ENCODE results near the gene MFSD1. TPM values are rescaled to one million over a fixed set of nuclear protein-coding genes. Genes with fewer than 3 reads are reported as not detected.

MFSD1 gene
- total RNA-seq, 2 experiments from 2014 or later: 7.2 to 7.6 TPM

- no peak for ATAC-seq (ENCODE audit: poor library complexity)
- DNase-seq: no peak
- no peaks in the 10 kb centered on the region for H3K36me3 ChIP-seq (ENCODE audit: insufficient read depth, low read length)
- no peak overlapping the region for H3K4me3 ChIP-seq (ENCODE audit: low read length)
- Mint-ChIP-seq H3K36me3 (ENCODE audit: low read depth) (no peaks in the 10 kb centered on the region), H3K4me1 (ENCODE audit: low read depth) (no peaks in the 10 kb centered on the region), H3K9me3 (no peaks in the 10 kb centered on the region), H3K4me3 (no peak overlapping the region), H3K27ac (no peak overlapping the region), H3K27me3 (no peaks in the 10 kb centered on the region)
- H3K4me1 ChIP-seq (ENCODE audit: insufficient read depth, low read length): no peaks in the 10 kb centered on the region
- H3K27ac ChIP-seq (ENCODE audit: low read depth in 1 of 2, low read length in 2 of 2): no peak overlapping the region
- H3K27me3 ChIP-seq (ENCODE audit: control insufficient read depth in 1 of 2, insufficient read depth in 2 of 2, low read length in 2 of 2): no peaks in the 10 kb centered on the region
- ChIA-PET CTCF (no interaction called here), POLR2A (no interaction called here)
- TF ChIP-seq CTCF (IDR thresholded peaks at IDR 0.05): no peak
- no peaks in the 10 kb centered on the region for H3K9me3 ChIP-seq (ENCODE audit: control insufficient read depth in 1 of 2, insufficient read depth in 1 of 2, low read length in 2 of 2)
- intact Hi-C loops (cut with DNase I, micrococcal nuclease): no loop called here
Observed at GRCh38 chr3:158765518-158766205, 36.2 kb upstream of the MFSD1 start.

- Histone ChIP-seq H3K4me3 (ENCODE audit: low read length) (no peak overlapping the region), H3K4me1 (ENCODE audit: insufficient read depth, low read length) (no peaks in the 10 kb centered on the region), H3K9me3 (ENCODE audit: control insufficient read depth in 1 of 2, insufficient read depth in 1 of 2, low read length in 2 of 2) (no peaks in the 10 kb centered on the region), H3K36me3 (ENCODE audit: insufficient read depth, low read length) (no peaks in the 10 kb centered on the region), H3K27ac (ENCODE audit: low read depth in 1 of 2, low read length in 2 of 2) (no peak overlapping the region), H3K27me3 (ENCODE audit: control insufficient read depth in 1 of 2, insufficient read depth in 2 of 2, low read length in 2 of 2) (no peaks in the 10 kb centered on the region)
- DNase-seq: no peak
- intact Hi-C loops (cut with DNase I, micrococcal nuclease): no loop called here
- no peak for ATAC-seq (ENCODE audit: poor library complexity)
- Mint-ChIP-seq H3K27me3 (no peaks in the 10 kb centered on the region), H3K27ac (no peak overlapping the region), H3K4me1 (ENCODE audit: low read depth) (no peaks in the 10 kb centered on the region), H3K4me3 (no peak overlapping the region), H3K9me3 (no peaks in the 10 kb centered on the region), H3K36me3 (ENCODE audit: low read depth) (no peaks in the 10 kb centered on the region)
- POLR2A ChIA-PET: no interaction called here
- no peak for TF ChIP-seq CTCF (IDR thresholded peaks at IDR 0.05)
- CTCF ChIA-PET: no interaction called here
Observed at GRCh38 chr3:158766364-158766763, 35.5 kb upstream of the MFSD1 start.

- ATAC-seq (ENCODE audit: poor library complexity): no peak
- H3K27ac ChIP-seq (ENCODE audit: low read depth in 1 of 2, low read length in 2 of 2): no peak overlapping the region
- ChIA-PET CTCF (no interaction called here), POLR2A (no interaction called here)
- no peaks in the 10 kb centered on the region for H3K4me1 ChIP-seq (ENCODE audit: insufficient read depth, low read length)
- H3K27me3 Mint-ChIP-seq: no peaks in the 10 kb centered on the region
- H3K4me1 Mint-ChIP-seq (ENCODE audit: low read depth): no peaks in the 10 kb centered on the region
- no peak for TF ChIP-seq CTCF (IDR thresholded peaks at IDR 0.05)
- H3K36me3 ChIP-seq (ENCODE audit: insufficient read depth, low read length): no peaks in the 10 kb centered on the region
- H3K9me3 Mint-ChIP-seq: no peaks in the 10 kb centered on the region
- no peak overlapping the region for H3K4me3 ChIP-seq (ENCODE audit: low read length)
- no peak overlapping the region for H3K27ac Mint-ChIP-seq
- no peaks in the 10 kb centered on the region for H3K36me3 Mint-ChIP-seq (ENCODE audit: low read depth)
- H3K9me3 ChIP-seq (ENCODE audit: control insufficient read depth in 1 of 2, insufficient read depth in 1 of 2, low read length in 2 of 2): no peaks in the 10 kb centered on the region
- intact Hi-C loops (cut with DNase I, micrococcal nuclease): no loop called here
- no peak overlapping the region for H3K4me3 Mint-ChIP-seq
- no peaks in the 10 kb centered on the region for H3K27me3 ChIP-seq (ENCODE audit: control insufficient read depth in 1 of 2, insufficient read depth in 2 of 2, low read length in 2 of 2)
- no peak for DNase-seq
Observed at GRCh38 chr3:158768361-158768787, 33.5 kb upstream of the MFSD1 start.

Data from CD4-positive, alpha-beta T cell (primary cell).